Ovary (tissue), 3 donors: ENCODE data around the gene DNTT.

Experiments used
- CTCF ChIP-seq, 3 donors: fragments of 450-650 bp in 2 of 3; fragments of 200-600 bp in 1 of 3; IDR thresholded peaks; one replicate each; pipeline versions ENCODE4 v1.5.1 to v1.8.0; 2016 to 2022; ENCODE audit warnings: antibody characterized with exemption in 3 of 3, mild to moderate bottlenecking in 1 of 3
- EP300 ChIP-seq: sonication (generic); formaldehyde crosslinking; IDR thresholded peaks from one replicate; pipeline ENCODE4 v1.6.1; 2017; ENCODE audit warnings: antibody characterized with exemption
- POLR2A ChIP-seq: fragments of 450-650 bp; IDR thresholded peaks from one replicate; pipeline ENCODE4 v1.6.1; 2017; ENCODE audit warnings: antibody characterized with exemption, mild to moderate bottlenecking, moderate library complexity
- donor health status: DM: no; HTN: no; CAD: no.

- TF ChIP-seq CTCF (IDR thresholded peaks at IDR 0.05) (no peak), POLR2A (no peak), EP300 (no peak)
Measured at GRCh38 chr10:96301616-96302015, 2.6 kb upstream of the DNTT start.
